OCI-LY3 (cell line): ENCODE data around the gene KCNIP4.

Source experiments
- H2AFZ ChIP-seq: fragments of 200-600, 300-600 bp; shearing (Covaris generic); 2 replicates; pipeline ENCODE4 v1.6.0; 2014; ENCODE audit warnings: antibody characterized with exemption, low read depth, low read length
- H3K27ac ChIP-seq: fragments of 200-600, 300-600 bp; sonication (generic); 2 replicates; pipeline ENCODE4 v1.5.1; 2014; ENCODE audit warnings: mild to moderate bottlenecking, low read length, moderate library complexity, mixed read lengths
- H3K27me3 ChIP-seq: fragments of 200-600, 300-600 bp; sonication (generic); 2 replicates; pipeline ENCODE4 v1.6.1; 2014; ENCODE audit warnings: low read depth, low read length, mixed read lengths
- H3K36me3 ChIP-seq: fragments of 200-600, 300-600 bp; sonication (generic); replicated peaks from 2 replicates; pipeline ENCODE3; 2014; ENCODE audit warnings: low read depth, low read length, mixed read lengths
- H3K4me1 ChIP-seq: fragments of 300-600, 200-600 bp; sonication (generic); 2 replicates; pipeline ENCODE4 v1.6.1; 2014; ENCODE audit warnings: low read length, mixed read lengths
- H3K4me2 ChIP-seq: fragments of 200-600, 300-600 bp; sonication (generic); 2 replicates; pipeline ENCODE4 v1.6.1; 2014; ENCODE audit warnings: low read length, mixed read lengths
- H3K4me3 ChIP-seq: fragments of 300-600, 200-600 bp; sonication (generic); 2 replicates; pipeline ENCODE4 v1.5.1; 2014; ENCODE audit warnings: antibody characterized with exemption, mild to moderate bottlenecking, low read length, moderate library complexity
- H3K79me2 ChIP-seq: fragments of 300-600, 200-600 bp; shearing (Covaris generic); 2 replicates; pipeline ENCODE4 v1.6.1; 2014; ENCODE audit warnings: mild to moderate bottlenecking, low read length, mixed read lengths
- H3K9ac ChIP-seq: fragments of 300-600, 200-600 bp; shearing (Covaris generic); 2 replicates; pipeline ENCODE4 v1.6.0; 2014; ENCODE audit warnings: mild to moderate bottlenecking, low read length, moderate library complexity
- H3K9me3 ChIP-seq: fragments of 200-600, 300-600 bp; shearing (Covaris generic); 2 replicates; pipeline ENCODE4 v1.6.1; 2014; ENCODE audit warnings: low read length, mixed read lengths; ENCODE audit not compliant: insufficient read depth
- H4K20me1 ChIP-seq: fragments of 200-600, 300-600 bp; sonication (generic); 2 replicates; pipeline ENCODE4 v1.6.1; 2016; ENCODE audit warnings: low read length, mixed read lengths; ENCODE audit not compliant: insufficient read depth
- CTCF ChIP-seq: fragments of 200-600, 300-600 bp; sonication (generic); IDR thresholded peaks from 2 replicates; pipeline ENCODE4 v1.5.1; 2014; ENCODE audit warnings: antibody characterized with exemption, low read length, low read depth
- EZH2phosphoT487 ChIP-seq: fragments of 200-600 bp; shearing (Covaris generic); IDR thresholded peaks from 2 replicates; pipeline ENCODE4 v1.6.1; 2018; ENCODE audit warnings: antibody characterized with exemption, mixed run types, low read depth

The KCNIP4 gene

GRCh38 chr4:21652508-21653231 is 295.9 kb downstream of the KCNIP4 start:
- no peaks in the 10 kb centered on the region for H3K79me2 ChIP-seq
- H2AFZ ChIP-seq = no peak overlapping the region
- H4K20me1 ChIP-seq = no peaks in the 10 kb centered on the region
- H3K9ac ChIP-seq = no peak overlapping the region
- H3K4me3 ChIP-seq = no peak overlapping the region
- H3K9me3 ChIP-seq = no peaks in the 10 kb centered on the region
- no peak for TF ChIP-seq EZH2phosphoT487
- TF ChIP-seq CTCF = no peak
- H3K27me3 ChIP-seq = no peaks in the 10 kb centered on the region
- H3K27ac ChIP-seq = no peak overlapping the region
- no peak overlapping the region for H3K4me2 ChIP-seq
- H3K4me1 ChIP-seq = no peaks in the 10 kb centered on the region
- no peaks in the 10 kb centered on the region for H3K36me3 ChIP-seq

DNA sequence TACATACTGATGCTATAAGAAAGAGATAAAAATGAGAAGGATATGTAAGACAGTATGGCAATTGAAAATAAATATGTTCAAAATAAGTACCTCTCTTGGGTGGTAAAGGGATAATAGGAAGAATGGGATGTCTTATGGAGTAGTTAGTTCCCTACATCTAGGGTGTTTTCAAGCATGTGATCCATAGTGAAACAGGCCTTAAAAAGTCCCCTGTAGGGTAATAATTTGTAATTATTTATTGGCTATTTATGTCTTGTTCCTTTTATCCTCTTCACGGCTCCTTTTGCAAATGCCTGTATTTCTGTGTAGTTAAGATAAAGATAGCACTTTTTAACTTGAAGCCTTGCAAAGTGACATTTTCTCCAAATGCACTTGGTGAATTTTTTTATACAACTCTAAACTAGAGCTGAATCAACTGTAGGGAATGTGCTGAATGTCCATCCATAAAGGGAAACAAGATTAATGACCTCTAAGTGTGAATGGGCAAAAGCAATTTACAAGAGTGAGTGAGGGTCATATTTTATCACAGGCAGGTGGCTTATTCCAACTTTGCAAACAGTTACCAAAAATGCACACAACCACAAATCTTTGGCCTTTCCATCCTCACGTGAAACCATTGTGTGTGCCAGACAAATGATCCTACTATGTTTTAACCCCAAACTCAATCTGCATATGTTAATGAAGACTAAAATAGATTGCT is 299.0 kb downstream of the KCNIP4 start:
- Histone ChIP-seq H3K9ac (no peak overlapping the region), H3K4me1 (no peaks in the 10 kb centered on the region), H3K27me3 (no peaks in the 10 kb centered on the region), H3K9me3 (no peaks in the 10 kb centered on the region), H3K4me3 (no peak overlapping the region), H4K20me1 (no peaks in the 10 kb centered on the region), H3K27ac (no peak overlapping the region), H3K79me2 (no peaks in the 10 kb centered on the region), H2AFZ (no peak overlapping the region), H3K36me3 (no peaks in the 10 kb centered on the region), H3K4me2 (no peak overlapping the region)
- no peak for TF ChIP-seq EZH2phosphoT487
- no peak for TF ChIP-seq CTCF

DNA sequence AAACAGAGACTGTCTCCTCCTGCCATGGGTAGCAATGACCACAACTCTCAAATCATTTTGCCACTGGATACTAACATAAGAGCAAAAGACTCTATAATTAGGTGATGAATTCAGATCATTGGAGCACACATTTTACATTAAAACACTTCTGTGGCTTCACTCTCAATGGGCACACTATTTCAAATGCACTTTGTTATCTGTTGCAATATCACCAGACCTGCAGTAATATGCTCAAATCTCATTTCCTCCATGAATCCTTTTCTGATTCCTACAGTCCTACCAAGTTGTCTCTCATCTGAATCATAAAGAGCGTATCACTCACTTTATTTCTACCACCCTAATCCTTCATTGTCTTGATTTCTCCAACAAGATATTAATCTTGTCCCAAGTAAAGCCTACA is 302.8 kb downstream of the KCNIP4 start:
- Histone ChIP-seq H3K27me3 (no peaks in the 10 kb centered on the region), H3K4me3 (no peak overlapping the region)

More for the DNA sequence above, 302.8 kb downstream of the KCNIP4 start:
- TF ChIP-seq CTCF = no peak
- TF ChIP-seq EZH2phosphoT487 = no peak
- no peaks in the 10 kb centered on the region for H3K4me1 ChIP-seq
- H3K9ac ChIP-seq = no peak overlapping the region
- no peaks in the 10 kb centered on the region for H3K79me2 ChIP-seq
- no peaks in the 10 kb centered on the region for H3K9me3 ChIP-seq
- H2AFZ ChIP-seq = no peak overlapping the region
- H3K4me2 ChIP-seq = no peak overlapping the region
- H3K27ac ChIP-seq = no peak overlapping the region
- no peaks in the 10 kb centered on the region for H4K20me1 ChIP-seq
- no peaks in the 10 kb centered on the region for H3K36me3 ChIP-seq
